A673 (cell line): ENCODE results near the gene CCDC24. TPM values are rescaled to one million over a fixed set of nuclear protein-coding genes. Genes with fewer than 3 reads are reported as not detected.

Source experiments
- BruUV-seq: library from RNA; stranded (reverse); fragments of 400-500 nt; replicated peaks from 2 replicates; lab custom pipeline; 2021; lab: Mats Ljungman, UMichigan
- CTCF ChIA-PET: fragments of 300-600 bp; sonication (Branson Sonifier 250); formaldehyde crosslinking; loops from one replicate; lab custom pipeline; 2022; ENCODE audit warnings: antibody characterized with exemption; lab: Charles Lee
- POLR2A ChIA-PET: fragments of 300-600 bp; sonication (Branson Sonifier 250); formaldehyde crosslinking; loops from one replicate; lab custom pipeline; 2022; ENCODE audit warnings: antibody characterized with exemption; ENCODE audit not compliant: low non-redundant PET; lab: Charles Lee
- DNase-seq: peaks from one replicate; pipeline ENCODE4 v3.0.0-alpha.2; 2015; ENCODE audit warnings: low spot score
- H3K27ac ChIP-seq: fragments of 200-600 bp; sonication (generic); 2 replicates; pipeline ENCODE4 v1.5.1; 2016; ENCODE audit warnings: mixed run types, low read depth, mild to moderate bottlenecking, mixed read lengths, antibody characterized with exemption, low read length; ENCODE audit not compliant: poor library complexity, severe bottlenecking
- H3K27me3 ChIP-seq: fragments of 200-600 bp; sonication (generic); replicated peaks from 2 replicates; pipeline ENCODE4 v1.6.1; 2017; ENCODE audit warnings: mixed run types, low read depth, mild to moderate bottlenecking, mixed read lengths, antibody characterized with exemption, low read length; ENCODE audit not compliant: insufficient read depth, poor library complexity
- H3K36me3 ChIP-seq: fragments of 200-600 bp; sonication (generic); 2 replicates; pipeline ENCODE4 v1.6.1; 2016; ENCODE audit warnings: mixed run types, mild to moderate bottlenecking, mixed read lengths, antibody characterized with exemption, low read length; ENCODE audit not compliant: insufficient read depth, poor library complexity, severe bottlenecking
- H3K4me1 ChIP-seq: fragments of 200-600 bp; sonication (generic); 2 replicates; pipeline ENCODE4 v1.6.1; 2017; ENCODE audit warnings: mixed run types, mild to moderate bottlenecking, mixed read lengths, antibody characterized with exemption, low read length; ENCODE audit not compliant: insufficient read depth, poor library complexity, severe bottlenecking
- H3K4me3 ChIP-seq: fragments of 200-600 bp; sonication (generic); 2 replicates; pipeline ENCODE4 v1.5.1; 2016; ENCODE audit warnings: low read depth, mixed run types, mild to moderate bottlenecking, mixed read lengths, low read length; ENCODE audit not compliant: poor library complexity, severe bottlenecking
- H3K9me3 ChIP-seq: fragments of 200-600 bp; sonication (generic); 2 replicates; pipeline ENCODE4 v1.6.1; 2016; ENCODE audit warnings: mixed run types, low read depth, mild to moderate bottlenecking, mixed read lengths, antibody characterized with exemption, low read length; ENCODE audit not compliant: poor library complexity, severe bottlenecking
- EZH2 ChIP-seq: fragments of 200-600 bp; sonication (generic); IDR thresholded peaks from 2 replicates; pipeline ENCODE4 v1.6.1; 2017; ENCODE audit warnings: borderline replicate concordance, low read depth, mild to moderate bottlenecking, mixed read lengths, antibody characterized with exemption, low read length; ENCODE audit not compliant: poor library complexity, severe bottlenecking
- intact Hi-C: fragments of 100-400 bp; cut with micrococcal nuclease; formaldehyde crosslinking; loops from one replicate; pipeline ENCODE4 v1.10.0; 2022; ENCODE audit not compliant: unreplicated experiment
- total RNA-seq: library from RNA; stranded (reverse); gene quantifications from 2 replicates; pipeline ENCODE4 v1.2.3, GENCODE V29; 2021
- TF ChIP-seq, protein P1 (sequence below): fragments of 300-800, 200-600 bp; sonication (generic); conservative IDR thresholded peaks from 2 replicates; pipeline ENCODE4 v1.5.1; 2017; ENCODE audit warnings: low read depth, mild to moderate bottlenecking, antibody characterized with exemption, low read length, moderate library complexity, mixed read lengths

CCDC24 gene
- total RNA-seq, 1 experiment from 2014 or later: 5.6 TPM

- ChIA-PET CTCF (no interaction called here), POLR2A (interaction anchor here (0.6 kb wide), 1 partner anchor 515 kb away, joined by 3 read pairs; no protein-coding TSS in a partner anchor)
- no peak for DNase-seq
- Histone ChIP-seq H3K4me1 (peaks cover 27% of the 10 kb centered on the region), H3K27ac (no peak overlapping the region), H3K4me3 (peak overlapping the region; percentile 88), H3K9me3 (no peaks in the 10 kb centered on the region), H3K27me3 (no peaks in the 10 kb centered on the region), H3K36me3 (peaks cover 19% of the 10 kb centered on the region)
- TF ChIP-seq, protein P1, sequence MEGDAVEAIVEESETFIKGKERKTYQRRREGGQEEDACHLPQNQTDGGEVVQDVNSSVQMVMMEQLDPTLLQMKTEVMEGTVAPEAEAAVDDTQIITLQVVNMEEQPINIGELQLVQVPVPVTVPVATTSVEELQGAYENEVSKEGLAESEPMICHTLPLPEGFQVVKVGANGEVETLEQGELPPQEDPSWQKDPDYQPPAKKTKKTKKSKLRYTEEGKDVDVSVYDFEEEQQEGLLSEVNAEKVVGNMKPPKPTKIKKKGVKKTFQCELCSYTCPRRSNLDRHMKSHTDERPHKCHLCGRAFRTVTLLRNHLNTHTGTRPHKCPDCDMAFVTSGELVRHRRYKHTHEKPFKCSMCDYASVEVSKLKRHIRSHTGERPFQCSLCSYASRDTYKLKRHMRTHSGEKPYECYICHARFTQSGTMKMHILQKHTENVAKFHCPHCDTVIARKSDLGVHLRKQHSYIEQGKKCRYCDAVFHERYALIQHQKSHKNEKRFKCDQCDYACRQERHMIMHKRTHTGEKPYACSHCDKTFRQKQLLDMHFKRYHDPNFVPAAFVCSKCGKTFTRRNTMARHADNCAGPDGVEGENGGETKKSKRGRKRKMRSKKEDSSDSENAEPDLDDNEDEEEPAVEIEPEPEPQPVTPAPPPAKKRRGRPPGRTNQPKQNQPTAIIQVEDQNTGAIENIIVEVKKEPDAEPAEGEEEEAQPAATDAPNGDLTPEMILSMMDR: no peak
- no peak for TF ChIP-seq EZH2
- intact Hi-C loops: no loop called here
- no TSS peak for BruUV-seq
Observed at GRCh38 chr1:43976045-43976444, 15.4 kb upstream of the CCDC24 start.

GRCh38 chr1:43976890-43977289 lies 14.5 kb upstream of the CCDC24 start:
- no peak for TF ChIP-seq EZH2
- TF ChIP-seq, protein P1: no peak
- Histone ChIP-seq H3K27ac (no peak overlapping the region), H3K27me3 (no peaks in the 10 kb centered on the region), H3K36me3 (peaks cover 26% of the 10 kb centered on the region), H3K4me1 (peaks cover 27% of the 10 kb centered on the region), H3K9me3 (no peaks in the 10 kb centered on the region), H3K4me3 (no peak overlapping the region)
- intact Hi-C loops: no loop called here
- DNase-seq: no peak
- no TSS peak for BruUV-seq
- POLR2A ChIA-PET: no interaction called here
- CTCF ChIA-PET: no interaction called here

DNA sequence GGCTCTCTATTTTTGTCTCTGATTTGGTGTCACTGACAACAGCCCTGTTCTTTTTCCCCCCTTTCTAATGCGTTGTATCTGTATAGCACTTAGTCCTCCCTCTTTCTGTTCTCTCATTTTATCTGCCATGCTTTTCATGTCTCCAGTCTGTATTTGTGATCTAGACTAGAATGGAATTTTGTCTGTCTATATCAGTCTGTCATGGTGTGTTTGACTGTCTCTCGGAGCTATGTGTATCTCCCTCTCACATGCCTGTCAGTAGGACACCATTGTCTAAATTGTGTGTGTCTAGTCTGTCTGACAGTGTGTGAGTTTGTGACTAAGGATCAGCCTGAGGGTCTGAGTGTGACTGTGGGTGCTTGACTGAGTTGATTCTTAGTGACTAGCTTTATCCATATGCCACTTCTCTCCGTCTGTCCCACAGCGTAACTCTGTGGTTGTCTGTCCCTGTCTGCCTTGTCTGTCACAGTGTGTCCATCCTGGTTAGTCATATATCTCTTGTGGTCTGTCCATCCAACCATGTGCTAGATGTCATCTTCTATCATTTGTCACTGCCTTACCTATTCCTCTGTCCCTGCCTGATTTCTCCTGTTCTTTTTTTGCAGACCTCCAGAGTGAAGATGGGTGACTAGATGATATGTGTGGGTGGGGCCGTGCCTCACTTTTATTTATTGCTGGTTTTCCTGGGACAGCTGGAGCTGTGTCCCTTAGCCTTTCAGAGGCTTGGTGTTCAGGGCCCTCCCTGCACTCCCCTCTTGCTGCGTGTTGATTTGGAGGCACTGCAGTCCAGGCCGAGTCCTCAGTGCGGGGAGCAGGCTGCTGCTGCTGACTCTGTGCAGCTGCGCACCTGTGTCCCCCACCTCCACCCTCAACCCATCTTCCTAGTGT lies 13.8 kb upstream of the CCDC24 start:
- no peak for DNase-seq
- H3K4me3 ChIP-seq: no peak overlapping the region
- H3K9me3 ChIP-seq: no peaks in the 10 kb centered on the region
- TSS peak; percentile 33 for BruUV-seq
- POLR2A ChIA-PET: interaction anchor here (0.6 kb wide), 1 partner anchor 8 kb away, joined by 3 read pairs; the partner anchor contains the start of gene DPH2
- H3K27me3 ChIP-seq: no peaks in the 10 kb centered on the region
- TF ChIP-seq, protein P1: no peak
- peaks cover 27% of the 10 kb centered on the region for H3K36me3 ChIP-seq
- peaks cover 27% of the 10 kb centered on the region for H3K4me1 ChIP-seq
- intact Hi-C loops: no loop called here
- peak overlapping the region; percentile 17 for H3K27ac ChIP-seq
- CTCF ChIA-PET: no interaction called here
